ENCODE data around the gene BMPR2.

Gene BMPR2

GRCh38 chr2:202608142-202608852 is 232.2 kb downstream of the BMPR2 start:
- DNase-seq: peak; percentile 9

- DNase-seq: no peak
Observed at GRCh38 chr2:202609381-202610145, 233.4 kb downstream of the BMPR2 start.

GRCh38 chr2:202610380-202610779 is 234.3 kb downstream of the BMPR2 start:
- DNase-seq: no peak

DNA sequence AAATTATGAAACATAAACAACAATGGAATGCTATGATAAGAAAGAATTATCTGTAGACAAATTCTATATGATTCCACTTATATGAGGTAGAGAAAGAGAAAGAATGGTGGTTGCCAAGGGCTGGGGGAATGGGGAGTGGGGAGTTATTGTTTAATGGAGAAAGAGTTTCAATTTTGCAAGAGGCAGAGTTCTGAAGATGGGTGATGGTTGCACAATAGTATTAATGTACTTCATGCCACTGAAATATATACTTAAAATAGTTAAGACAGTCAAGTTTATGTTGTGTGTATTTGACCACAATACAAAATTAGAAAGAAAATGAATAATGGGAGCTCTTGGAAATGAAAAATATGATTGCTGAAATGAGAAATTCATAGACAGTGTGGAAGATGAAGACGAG is 236.0 kb downstream of the BMPR2 start:
- DNase-seq: no peak

DNA sequence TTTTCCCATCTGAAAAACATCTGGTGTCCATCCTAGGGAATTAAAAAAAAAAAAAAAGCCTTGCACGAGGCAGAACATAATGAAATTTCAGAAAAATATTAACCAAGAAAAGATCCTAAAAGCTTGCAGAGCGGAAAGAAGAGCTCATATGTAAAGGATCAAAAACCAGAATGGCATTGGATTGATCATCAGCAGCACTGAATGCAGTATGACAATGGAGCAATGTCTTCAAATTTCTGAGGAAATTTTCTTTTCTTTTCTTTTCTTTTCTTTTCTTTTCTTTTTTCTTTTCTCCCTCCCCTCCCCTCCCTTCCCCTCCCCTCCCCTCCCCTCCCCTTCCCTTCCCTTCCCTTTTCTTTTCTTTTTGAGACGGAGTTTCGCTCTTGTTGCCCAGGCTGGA is 237.4 kb downstream of the BMPR2 start:
- no peak for DNase-seq
